Measurements from ENCODE around the gene MXRA8.

Gene MXRA8

GRCh38 chr1:1334835-1335234 is 23.5 kb downstream of the MXRA8 start:
- no peak for DNase-seq

GRCh38 chr1:1333551-1334241 is 24.7 kb downstream of the MXRA8 start:
- DNase-seq: no peak

GRCh38 chr1:1332774-1333480 is 25.4 kb downstream of the MXRA8 start:
- no peak for DNase-seq

GRCh38 chr1:1332031-1332755 is 26.2 kb downstream of the MXRA8 start:
- DNase-seq: no peak

GRCh38 chr1:1331068-1331965 is 27.0 kb downstream of the MXRA8 start, which contains the start of gene TAS1R3:
TSS of gene TAS1R3 (plus strand) at chr1:1331280. CDS start at chr1:1331346, 66 bp downstream.
- DNase-seq: no peak

GRCh38 chr1:1330366-1331067 is 27.8 kb downstream of the MXRA8 start:
- DNase-seq: no peak

GRCh38 chr1:1329304-1330210 is 28.8 kb downstream of the MXRA8 start:
- DNase-seq: no peak

GRCh38 chr1:1328254-1328653 is 30.1 kb downstream of the MXRA8 start:
- no peak for DNase-seq

GRCh38 chr1:1327291-1327690 is 31.1 kb downstream of the MXRA8 start:
- no peak for DNase-seq

- DNase-seq: no peak
Observed at GRCh38 chr1:1326075-1326605, 32.2 kb downstream of the MXRA8 start.

GRCh38 chr1:1325288-1326074 is 32.9 kb downstream of the MXRA8 start:
- DNase-seq: peak in 1 of 4 experiments; percentile 21

- DNase-seq: peak; percentile 95 to 99 (median 97)
Observed at GRCh38 chr1:1324524-1325287, 33.6 kb downstream of the MXRA8 start, which contains the start of the genes CPTP and INTS11. TSS of gene CPTP (plus strand) at chr1:1324802. CDS start at chr1:1326911, 2,109 bp downstream. TSS of gene INTS11 (minus strand) at chr1:1324660. CDS start at chr1:1324608, 52 bp downstream.

- no peak for DNase-seq
Observed at GRCh38 chr1:1324084-1324523, 34.3 kb downstream of the MXRA8 start.

GRCh38 chr1:1322952-1323351 is 35.4 kb downstream of the MXRA8 start:
- DNase-seq: no peak

GRCh38 chr1:1322418-1322817 is 35.9 kb downstream of the MXRA8 start:
- no peak for DNase-seq

- DNase-seq: no peak
Observed at GRCh38 chr1:1321477-1321876, 36.9 kb downstream of the MXRA8 start.

- no peak for DNase-seq
Observed at GRCh38 chr1:1320666-1321448, 37.5 kb downstream of the MXRA8 start.

- no peak for DNase-seq
Observed at GRCh38 chr1:1319646-1319941, 38.8 kb downstream of the MXRA8 start.
